ENCODE measurements around the gene RGL4.

DNA sequence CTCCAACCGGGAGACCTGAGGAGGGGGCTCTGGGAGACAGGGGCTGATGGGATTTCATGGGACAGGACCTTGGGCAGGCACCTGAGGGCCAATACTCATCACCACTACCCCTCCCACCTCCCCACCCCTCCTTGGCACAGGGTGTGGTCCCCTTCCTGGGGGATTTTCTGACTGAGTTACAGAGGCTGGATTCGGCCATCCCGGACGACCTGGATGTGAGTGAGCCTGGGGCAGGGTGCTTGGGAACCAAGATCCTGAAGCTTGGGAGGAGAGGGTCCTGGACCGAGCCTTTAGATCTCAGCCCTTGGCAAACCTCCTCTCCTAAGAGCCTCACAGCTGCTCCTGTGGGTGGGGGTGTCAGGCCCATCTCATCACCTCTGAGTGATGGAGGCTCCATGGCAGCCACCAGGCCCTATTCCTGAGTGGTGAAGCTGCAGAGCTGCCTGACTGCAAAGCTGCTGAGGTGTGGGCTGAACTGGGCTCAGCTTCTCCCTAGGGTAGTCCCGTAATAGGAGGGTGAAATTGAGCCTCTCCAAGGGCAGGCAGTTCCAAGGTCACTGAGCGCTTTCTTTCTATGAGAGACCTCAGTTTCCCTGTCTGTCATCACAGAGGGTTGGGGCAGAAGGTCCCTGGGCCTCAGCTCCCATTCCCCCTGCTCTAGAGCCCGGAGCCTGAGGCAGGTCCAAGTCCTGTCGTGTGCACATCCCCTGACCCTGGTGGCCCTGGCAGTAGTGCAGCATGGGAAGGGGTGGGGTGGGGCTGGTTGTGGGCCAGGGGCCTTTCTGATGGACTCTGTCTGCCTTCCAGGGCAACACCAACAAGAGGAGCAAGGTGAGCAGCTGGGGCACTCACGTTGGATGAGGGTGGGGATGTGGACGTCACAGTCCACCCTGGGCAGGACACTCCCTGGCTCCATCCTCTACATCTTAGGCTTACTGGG, 6.5 kb downstream of the RGL4 start:
- no peak for TF ChIP-seq POLR2A (IDR thresholded peaks at IDR 0.05)
- TF ChIP-seq, protein P1, sequence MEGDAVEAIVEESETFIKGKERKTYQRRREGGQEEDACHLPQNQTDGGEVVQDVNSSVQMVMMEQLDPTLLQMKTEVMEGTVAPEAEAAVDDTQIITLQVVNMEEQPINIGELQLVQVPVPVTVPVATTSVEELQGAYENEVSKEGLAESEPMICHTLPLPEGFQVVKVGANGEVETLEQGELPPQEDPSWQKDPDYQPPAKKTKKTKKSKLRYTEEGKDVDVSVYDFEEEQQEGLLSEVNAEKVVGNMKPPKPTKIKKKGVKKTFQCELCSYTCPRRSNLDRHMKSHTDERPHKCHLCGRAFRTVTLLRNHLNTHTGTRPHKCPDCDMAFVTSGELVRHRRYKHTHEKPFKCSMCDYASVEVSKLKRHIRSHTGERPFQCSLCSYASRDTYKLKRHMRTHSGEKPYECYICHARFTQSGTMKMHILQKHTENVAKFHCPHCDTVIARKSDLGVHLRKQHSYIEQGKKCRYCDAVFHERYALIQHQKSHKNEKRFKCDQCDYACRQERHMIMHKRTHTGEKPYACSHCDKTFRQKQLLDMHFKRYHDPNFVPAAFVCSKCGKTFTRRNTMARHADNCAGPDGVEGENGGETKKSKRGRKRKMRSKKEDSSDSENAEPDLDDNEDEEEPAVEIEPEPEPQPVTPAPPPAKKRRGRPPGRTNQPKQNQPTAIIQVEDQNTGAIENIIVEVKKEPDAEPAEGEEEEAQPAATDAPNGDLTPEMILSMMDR (IDR thresholded peaks at IDR 0.05) = no peak

Measured in stomach (tissue), 4 donors.